Hematopoietic multipotent progenitor cell treated with erythropoietin and hydrocortisone succinate and interleukin-3 and kit ligand, for 15 days (in vitro differentiated cells): Measurements from ENCODE around the gene FBXO3.
"Not testable (repeated sequence)": the region's sequence is repeated elsewhere in the genome, so short reads cannot be mapped to it uniquely, and the experiment has no call there.

Experiments used
- DNase-seq: peaks from one replicate; pipeline ENCODE4 v3.0.0-alpha.2; 2015; ENCODE audit warnings: low spot score

Gene FBXO3

DNA sequence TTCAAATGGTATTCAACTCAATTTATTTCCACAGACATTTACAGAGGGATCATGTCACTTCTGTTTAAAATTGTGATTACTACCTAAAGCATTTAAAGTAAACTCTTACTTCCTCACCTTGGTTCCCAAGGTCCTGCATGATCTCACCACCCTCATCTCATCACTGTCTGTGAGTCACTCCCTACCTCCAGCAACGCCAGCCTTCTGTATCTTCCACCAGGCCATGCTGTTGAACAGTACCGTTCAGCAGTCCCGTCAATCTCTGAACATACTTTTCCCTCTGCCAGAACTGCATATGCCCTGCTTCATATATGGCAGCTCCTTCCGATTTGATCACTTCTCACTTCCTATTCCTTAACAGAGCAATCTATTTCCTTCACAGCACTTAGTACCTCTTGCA is 2.0 kb downstream of the FBXO3 start:
- peak; percentile 16 for DNase-seq

DNA sequence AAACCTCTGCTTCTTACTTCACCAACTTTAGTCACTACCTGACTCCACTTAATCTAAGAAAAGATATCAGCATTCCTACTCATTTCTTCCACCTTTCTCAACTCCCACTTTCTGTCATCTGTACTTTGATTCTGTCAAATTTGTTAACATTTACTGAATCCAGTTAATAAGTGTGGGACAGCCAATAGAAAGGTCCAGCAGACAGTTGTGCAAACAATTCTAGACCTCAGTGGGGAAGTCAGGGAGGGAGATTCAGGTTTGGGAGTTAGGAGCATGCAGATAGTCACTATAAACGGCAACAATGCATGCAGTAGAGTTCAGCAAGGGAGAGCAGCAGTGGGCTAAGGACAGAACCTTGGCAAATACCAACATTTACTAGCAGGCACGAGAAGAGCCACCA is 4.1 kb downstream of the FBXO3 start:
- DNase-seq = no peak

DNA sequence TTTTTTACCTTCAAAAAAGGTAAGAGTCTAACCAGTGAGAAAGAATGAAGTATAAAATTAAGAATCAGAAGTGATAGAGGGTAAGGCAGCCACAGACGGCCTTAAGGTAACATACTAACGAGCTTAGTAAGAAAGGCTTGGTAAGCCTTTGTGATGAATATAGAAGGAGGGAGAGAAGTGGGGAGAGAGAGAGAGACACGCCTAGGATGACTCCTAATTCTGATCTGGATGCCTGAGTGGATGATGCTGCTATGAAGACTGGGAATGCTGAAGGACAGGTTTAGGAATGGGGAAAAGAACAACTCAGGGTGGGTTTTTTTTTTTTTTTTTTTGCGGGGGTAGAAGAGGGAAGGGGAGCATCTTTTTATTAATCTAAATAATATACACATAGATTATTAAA is 4.8 kb downstream of the FBXO3 start:
- DNase-seq = no peak

DNA sequence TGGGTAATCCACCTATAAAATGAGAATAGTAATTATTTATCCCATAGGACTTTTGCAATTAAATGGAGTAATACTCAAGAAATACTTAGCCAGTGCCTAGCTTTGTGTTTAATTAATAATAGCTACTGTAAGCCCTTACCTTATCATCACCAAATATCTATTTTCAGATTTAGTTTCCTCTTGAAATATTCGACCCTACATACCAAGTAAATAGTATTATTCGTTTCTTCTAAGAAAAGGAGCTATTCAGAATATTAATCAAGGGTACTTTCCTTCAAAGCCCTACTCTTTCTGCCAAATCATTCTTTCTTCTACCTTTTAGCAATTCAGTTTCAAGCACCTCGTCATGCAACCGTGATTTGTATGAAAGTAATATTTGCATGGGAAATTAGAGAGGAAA is 6.7 kb downstream of the FBXO3 start:
- no peak for DNase-seq

DNA sequence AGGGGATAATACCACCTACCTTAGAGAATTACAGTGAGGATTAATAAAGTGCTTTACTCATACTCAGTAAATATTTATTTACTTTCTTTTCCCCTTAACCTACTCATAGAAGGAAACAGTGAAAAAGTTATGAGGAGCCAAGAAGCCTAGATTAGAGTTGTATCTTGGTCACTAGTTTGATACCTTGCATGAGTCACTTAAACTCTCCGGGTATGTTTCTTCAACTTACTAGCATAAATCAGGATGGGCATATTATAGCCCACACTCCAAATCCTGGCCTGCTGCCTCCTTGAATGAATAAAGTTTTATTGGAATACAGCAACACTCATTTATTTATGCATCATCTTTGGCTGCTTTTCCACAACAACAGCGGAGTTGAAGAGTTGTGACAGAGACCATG is 8.2 kb downstream of the FBXO3 start:
- no peak for DNase-seq

DNA sequence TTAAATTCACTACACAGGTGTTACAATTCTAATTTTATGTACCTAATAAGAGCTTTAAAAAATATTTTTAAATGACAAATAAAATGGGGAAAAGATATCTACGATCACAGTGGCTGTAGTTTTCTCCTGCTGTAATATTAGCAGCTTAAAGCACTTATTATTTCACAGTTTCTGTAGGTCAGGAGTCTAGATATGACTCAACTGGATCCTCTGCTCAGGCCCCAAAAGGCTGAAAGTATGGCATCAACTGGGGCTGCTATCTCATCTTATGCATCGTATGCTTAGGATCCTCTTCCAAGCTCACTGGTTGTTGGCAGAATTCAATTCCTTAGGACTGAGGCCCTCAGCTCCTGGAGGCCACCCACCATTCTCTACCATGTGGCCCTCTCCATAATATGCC is 12.8 kb downstream of the FBXO3 start:
- no peak for DNase-seq

DNA sequence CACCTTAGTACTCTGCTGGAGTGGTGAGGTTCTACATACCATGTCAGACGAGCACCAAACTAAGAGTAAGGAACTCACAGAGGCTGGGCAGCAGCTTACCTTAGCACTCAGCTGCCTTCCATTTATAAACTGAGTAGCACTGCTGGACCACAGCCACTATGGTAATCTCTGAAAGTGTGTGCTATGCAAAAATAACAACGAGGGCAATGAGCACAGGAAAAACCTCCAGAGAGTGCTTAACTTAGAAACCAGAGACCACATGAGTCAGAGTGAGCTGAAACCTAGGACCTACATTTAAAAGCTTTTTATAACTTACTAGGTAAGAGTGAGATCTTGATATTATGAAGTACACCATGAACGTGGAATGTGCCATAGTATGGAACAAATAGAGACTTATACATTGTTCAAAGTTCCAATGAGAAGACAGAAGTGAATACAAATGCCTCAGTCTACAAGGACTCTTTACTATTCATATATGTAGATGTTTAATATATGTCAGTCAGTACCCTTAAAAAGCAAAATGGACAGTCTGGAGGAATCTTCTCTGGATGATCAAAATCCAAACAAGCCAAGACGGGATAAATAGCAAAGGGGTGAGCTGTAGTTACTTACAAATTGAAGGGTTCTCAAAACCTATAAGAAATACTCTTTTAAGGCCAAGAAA is 20.9 kb downstream of the FBXO3 start:
- no peak for DNase-seq

DNA sequence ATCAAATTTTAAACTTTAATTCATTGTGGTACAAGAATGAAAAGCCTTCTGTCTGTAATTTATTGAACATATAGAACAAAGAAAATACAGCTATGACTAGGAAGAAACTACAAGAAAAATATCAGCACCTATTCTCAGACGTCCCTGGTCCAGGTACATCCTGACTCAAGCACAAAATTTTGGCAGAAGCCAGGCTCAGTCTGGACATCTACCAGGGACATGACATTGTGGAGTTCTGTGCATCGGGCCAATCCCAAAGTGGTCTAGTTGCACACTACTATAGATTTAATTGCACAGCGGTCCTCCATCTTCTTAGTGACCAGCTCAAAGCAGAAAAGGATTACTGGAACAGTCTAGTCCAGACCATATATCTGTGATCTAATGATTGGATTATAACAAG is 22.4 kb downstream of the FBXO3 start:
- no peak for DNase-seq

DNA sequence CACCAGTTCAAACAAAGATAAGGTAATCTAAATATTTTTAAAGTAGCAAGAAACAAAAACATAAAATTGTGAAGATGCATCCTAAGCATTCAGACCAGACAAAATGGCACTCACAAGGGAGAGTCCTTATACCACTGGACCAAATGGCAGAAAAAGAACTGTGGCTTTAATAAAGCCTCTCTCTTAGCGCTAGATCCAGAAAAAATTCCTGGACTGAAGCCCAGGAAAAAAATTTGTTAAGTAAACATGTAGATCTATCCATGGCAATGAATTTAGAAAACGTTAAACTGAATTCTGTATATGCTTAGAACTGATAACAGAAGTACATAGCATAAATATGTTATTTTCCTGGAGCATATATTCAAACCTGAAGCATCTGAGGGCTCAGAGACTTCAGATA is 26.3 kb downstream of the FBXO3 start:
- no peak for DNase-seq

DNA sequence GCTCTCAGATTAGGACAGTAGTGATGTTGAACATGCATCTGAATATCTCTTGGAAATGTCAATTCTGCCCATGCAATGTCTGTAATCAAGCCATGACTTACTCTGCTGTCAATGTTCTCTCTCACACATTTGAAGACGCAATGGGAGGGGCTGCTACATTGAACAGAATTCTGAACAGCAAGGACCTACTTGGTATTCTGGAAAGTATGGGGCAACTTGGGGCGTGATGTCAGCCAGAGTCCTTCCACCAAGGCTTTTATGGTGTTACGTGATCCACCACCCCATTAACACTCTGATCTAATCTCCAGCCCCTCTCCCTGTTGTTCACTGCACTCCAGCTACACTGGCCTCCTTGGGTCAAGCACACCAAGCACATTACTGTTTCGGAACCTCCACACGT is 31.0 kb downstream of the FBXO3 start:
- DNase-seq = no peak

DNA sequence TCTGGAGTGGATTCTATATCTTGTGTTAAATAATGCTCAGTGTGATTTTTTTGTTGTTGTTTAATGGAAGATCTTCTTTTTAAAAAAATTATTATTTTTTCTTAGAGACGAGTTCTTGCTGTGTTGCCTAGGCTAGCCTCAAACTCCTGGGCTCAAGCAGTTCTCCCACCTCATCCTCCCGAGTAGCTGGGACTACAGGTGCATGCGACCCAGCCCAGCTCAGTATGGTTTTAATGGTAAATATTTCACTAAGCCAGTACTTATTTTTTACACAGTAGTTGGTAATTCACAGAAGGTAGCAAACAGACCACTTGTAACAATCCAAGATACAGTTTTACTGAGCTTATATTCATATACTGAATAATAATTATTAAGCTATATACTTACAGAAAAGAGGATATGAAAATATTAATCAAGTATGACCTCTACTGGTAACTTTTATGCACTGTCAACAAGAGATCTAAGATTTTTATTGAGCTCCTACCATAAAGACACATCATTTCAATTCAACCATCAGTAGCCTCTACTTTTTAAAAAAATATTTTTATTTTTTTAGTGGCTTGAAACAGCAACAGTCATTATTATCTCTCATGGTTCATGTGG is 32.0 kb downstream of the FBXO3 start:
- DNase-seq = peak; percentile 71

DNA sequence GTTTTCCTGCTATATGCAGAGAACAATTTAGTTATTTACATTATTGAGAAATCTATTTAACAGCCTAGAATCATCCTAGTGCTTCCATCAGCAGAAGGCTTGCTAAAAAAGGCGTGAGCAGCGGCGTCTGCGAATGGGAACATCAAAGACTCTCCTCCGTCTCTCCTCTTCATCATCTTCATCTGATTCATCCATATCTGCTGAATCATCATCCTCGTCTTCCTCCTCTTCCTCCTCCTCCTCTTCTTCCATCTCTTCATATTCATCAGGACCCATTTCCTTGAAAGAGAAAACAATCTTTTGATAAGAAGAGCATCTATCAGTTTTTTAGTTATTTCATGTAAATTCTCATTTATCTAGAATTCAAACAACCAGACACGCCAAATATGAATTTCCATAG is 32.5 kb downstream of the FBXO3 start:
- DNase-seq = no peak

DNA sequence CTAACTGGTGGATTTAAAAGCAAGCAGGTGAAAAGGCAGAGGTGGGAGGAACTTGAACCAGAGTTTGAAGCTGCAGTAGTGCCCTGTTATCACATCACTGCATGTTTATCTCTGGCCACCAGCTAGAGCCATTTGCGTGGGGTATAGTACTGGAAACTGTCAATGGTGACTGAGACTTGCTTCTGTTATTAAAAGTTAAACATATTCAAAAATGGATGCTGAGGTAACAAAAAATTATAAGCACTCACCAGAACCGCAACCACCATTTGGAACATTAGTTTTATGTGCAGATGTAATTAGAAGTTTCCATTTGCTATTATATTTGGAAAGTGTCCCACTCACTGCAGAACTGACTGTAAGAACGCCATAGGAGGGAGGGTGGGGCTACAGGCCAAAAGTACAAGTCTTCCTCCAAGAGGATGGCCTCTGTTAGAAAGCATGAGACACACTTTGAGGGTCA is 36.9 kb downstream of the FBXO3 start:
- peak; percentile 85 for DNase-seq

DNA sequence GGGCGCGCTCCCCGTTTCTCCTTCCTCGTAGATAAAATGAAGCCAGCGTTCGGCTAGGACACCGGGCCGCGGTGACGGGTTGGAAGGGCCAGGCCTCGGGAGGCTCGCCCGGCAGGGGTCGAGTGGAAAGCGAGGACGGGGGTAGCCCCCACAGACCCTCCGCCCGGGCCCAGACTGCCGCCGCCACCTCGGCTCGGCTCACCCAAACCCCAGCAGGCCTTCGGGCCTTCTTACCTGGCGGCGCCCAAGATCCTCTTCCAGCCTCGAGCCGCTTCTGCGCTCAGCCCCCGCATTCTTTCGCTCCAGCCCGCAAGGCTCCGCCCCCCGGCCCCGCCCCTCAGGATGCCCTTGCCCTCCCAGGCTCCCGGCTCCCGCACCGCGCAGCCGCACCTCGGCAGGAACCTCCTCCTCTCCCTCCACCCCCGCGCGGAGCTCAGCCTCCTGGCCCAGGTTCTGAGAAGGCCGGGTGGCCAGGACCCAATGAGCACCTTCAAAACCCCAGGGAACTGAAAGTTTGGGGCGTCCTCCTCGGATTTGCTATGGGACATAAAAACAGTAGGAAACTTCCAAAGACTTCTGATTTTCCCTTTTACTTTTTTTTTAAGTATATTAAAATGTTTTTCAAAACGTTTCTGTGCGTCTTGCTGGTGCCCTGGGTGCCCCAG is 38.0 kb downstream of the FBXO3 start, which contains the start of gene CD59:
TSS of gene CD59 (minus strand) at position 276 of the 665 bp plus-strand sequence. CDS start 13,978 bp downstream, outside the sequence.
- DNase-seq = peak; percentile 96

DNA sequence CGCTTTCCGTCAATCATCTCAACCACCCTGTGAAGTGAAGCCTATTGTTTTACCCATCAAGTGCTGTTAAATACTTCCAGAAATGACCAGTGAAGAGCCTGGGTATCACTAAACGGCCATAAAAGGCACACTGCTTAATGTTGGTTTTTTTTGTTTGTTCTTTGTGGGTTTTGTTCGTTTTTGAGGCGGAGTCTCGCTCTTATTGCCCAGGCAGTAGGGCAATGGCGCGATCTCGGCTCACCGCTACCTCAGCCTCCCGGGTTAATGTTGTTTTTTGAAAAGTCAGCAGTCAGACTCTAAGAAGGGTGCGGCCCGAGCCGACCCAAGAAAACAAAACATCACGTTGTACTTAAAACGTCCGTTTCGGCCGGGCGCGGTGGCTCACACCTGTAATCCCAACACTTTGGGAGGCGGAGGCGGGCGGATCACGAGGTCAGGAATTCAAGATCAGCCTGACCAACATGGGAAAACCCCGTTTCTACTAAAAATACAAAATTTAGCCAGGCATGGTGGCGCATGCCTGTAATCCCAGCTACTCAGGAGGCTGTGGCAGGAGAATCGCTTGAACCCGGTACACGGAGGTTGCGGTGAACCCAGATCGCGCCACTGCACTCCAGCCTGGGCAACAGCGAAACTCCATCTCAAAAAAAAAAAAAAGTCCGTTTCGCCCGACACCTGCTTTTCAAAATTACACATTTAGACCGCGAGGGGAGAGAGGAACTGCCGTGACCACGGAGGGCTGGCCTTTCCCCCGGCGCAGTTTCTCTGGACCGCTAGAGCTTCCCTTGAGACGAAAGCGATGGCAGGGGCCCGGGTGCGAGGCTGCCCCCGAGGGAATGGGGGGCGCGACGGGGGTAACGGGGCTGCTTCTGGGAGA is 38.8 kb downstream of the FBXO3 start:
- DNase-seq = peak; percentile 53

DNA sequence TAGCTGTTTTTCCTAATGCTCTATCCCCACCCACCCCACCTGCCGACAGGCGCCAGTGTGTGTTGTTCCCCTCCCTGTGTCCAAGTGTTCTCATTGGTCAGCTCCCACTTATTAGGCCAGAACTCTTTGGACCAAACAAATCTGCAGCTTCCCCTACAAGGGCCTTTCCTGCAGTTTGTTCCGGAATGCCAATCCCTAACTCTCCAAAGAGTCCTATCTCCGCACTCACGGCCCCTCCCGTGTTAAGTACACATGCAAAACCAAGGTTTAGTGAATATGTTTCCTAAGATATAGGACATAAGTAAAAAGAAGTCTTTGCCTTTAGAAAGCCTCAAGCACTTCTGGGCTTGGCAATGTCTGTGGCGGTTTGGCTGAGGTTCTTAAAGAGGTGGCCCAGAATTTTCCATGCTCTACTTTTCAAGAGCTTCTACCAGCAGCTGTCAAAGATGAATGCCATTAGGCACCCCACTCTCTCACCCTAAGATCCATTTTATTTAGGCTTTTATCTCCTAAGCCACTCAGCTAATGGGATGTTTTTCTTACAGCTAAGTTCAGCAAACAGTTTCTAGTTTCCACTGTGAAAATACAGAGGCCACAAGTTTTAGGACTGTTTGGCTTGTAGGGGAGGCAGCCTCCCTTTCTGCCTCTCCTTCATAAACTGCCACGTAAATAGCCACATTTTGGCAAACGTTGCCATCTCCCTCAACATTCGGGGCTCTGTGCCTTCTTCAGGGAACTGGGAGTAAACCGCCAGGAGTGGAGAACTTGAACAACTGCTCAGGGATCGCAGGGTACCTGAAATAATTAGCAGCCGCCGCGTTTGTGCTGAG is 39.7 kb downstream of the FBXO3 start:
- DNase-seq = no peak

DNA sequence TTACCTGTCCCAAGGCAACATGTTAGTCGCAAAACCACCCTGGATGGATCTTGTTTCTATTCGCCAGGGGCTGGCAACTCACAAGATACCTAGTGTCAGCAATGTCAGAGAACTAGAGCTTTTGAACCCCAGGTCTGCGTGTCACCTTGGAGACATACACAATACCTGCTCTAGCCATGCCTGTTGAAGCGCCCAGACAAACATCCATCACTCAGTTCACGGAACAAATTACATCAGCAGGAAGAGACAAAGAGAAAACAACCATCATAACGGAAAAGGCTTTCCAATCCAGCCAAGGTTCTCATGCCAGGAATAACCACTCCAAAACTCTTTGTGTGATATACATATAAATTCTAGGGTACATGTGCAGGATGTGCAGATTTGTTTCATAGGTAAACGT is 40.3 kb downstream of the FBXO3 start:
- DNase-seq = no peak

DNA sequence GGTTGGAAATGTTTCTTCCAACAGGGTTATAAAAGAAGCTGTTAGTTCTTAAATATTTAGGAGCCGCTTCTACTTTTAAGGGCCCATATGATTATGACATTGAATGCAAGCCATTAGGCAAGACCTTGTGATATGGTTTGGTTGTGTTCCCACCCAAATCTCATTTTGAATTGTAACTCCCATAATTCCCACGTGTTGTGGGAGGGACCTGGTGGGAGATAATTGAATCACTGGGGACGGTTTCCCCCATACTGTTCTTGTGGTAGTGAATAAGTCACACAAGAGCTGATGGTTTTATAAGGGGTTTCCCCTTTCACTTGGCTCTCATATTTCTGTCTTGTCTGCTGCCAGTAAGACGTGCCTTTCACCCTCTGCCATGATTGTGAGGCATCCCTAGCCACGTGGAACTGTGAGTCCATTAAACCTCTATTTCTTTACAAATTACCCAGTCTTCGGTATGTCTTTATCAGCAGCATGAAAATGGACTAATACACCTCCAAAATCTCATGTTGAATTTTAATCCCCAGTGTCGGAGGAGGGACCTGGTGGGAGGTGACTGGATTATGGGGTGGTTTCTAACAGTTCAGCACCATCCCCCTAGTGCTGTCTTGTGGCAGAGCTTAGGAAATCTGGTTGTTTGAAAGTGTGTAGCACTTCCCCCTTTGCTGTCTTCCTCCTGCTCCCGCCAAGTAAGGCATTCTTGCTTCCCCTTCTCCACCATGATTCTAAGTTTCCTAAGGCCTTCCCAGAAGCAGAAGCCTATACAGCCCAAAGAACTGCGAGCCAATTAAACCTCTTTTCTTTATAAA is 42.4 kb downstream of the FBXO3 start:
- DNase-seq = no peak

DNA sequence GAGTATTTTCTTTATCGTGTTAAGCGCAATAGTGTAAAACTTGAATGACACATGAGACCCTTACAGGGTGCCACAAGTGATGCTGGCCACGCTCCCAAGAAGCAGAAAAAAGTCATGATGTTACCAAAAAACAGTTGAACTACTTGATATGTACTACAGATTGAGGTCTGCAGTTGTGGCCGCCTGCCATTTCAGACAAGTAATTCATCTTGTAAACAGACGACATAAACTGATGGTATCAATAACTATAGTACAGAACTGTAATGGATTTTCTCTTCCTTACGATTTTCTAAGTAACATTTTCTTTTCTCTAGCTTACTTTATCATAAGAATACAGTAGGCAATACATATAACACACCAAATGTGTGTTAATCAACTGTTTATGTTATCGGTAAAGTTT is 43.6 kb downstream of the FBXO3 start:
- no peak for DNase-seq

DNA sequence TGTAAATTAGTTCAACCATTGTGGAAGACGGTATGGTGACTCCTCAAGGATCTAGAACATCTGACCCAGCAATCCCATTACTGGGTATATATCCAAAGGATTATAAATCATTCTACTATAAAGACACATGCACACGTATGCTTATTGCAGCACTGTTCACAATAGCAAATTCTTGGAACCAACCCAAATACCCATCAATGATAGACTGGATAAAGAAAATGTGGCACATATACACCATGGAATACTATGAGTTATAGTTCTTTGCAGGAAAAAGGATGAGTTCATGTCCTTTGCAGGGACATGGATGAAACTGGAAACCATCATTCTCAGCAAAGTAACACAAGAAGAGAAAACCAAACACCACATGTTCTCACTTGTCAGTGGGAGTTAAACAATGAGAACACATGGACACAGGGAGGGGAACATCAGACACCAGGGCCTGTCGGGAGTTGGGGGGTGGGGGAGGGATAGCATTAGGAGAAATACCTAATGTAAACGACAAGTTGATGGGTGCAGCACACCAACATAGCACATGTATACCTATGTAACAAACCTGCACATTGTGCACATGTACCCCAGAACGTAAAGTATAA is 45.2 kb downstream of the FBXO3 start:
- DNase-seq = not testable (repeated sequence)
